ENCODE measurements around the gene APCDD1.

The APCDD1 gene

GRCh38 chr18:10419420-10420103 lies 34.9 kb upstream of the APCDD1 start:
- H3K27ac ChIP-seq: no peak overlapping the region
- TF ChIP-seq CTCF (conservative IDR thresholded peaks at IDR 0.05): no peak

GRCh38 chr18:10420561-10421352 lies 33.7 kb upstream of the APCDD1 start:
- H3K27ac ChIP-seq: no peak overlapping the region
- TF ChIP-seq CTCF (conservative IDR thresholded peaks at IDR 0.05): no peak

GRCh38 chr18:10421859-10422258 lies 32.6 kb upstream of the APCDD1 start:
- H3K27ac ChIP-seq: no peak overlapping the region

GRCh38 chr18:10422731-10423130 lies 31.7 kb upstream of the APCDD1 start:
- TF ChIP-seq CTCF (conservative IDR thresholded peaks at IDR 0.05): no peak
- H3K27ac ChIP-seq: no peak overlapping the region

More at GRCh38 chr18:10421859-10422258, 32.6 kb upstream of the APCDD1 start:
- no peak for TF ChIP-seq CTCF (conservative IDR thresholded peaks at IDR 0.05)

- H3K27ac ChIP-seq: no peak overlapping the region
- TF ChIP-seq CTCF (conservative IDR thresholded peaks at IDR 0.05): no peak
Observed at GRCh38 chr18:10424585-10425307, 29.7 kb upstream of the APCDD1 start.

GRCh38 chr18:10430677-10431076 lies 23.8 kb upstream of the APCDD1 start:
- no peak overlapping the region for H3K27ac ChIP-seq
- no peak for TF ChIP-seq CTCF (conservative IDR thresholded peaks at IDR 0.05)

GRCh38 chr18:10431680-10432079 lies 22.8 kb upstream of the APCDD1 start:
- TF ChIP-seq CTCF (conservative IDR thresholded peaks at IDR 0.05): no peak
- H3K27ac ChIP-seq: no peak overlapping the region
